ENCODE measurements around the gene FBXO9. TPM values are rescaled to one million over a fixed set of nuclear protein-coding genes. Genes with fewer than 3 reads are reported as not detected.

The FBXO9 gene
- total and polyA plus RNA-seq, 4 experiments from 2014 or later: 56.2 to 136 (median 93.4) TPM

- Mint-ChIP-seq H3K27ac (peak overlapping the region in 6 of 7 donors; percentile 76 to 92 (median 86)), H3K9me3 (no peaks in the 10 kb centered on the region), H3K36me3 (peaks cover 4 to 15% of the 10 kb centered on the region in 2 donors), H3K4me3 (peak overlapping the region; percentile 98 to 100 (median 99)), H3K27me3 (no peaks in the 10 kb centered on the region), H3K4me1 (peaks cover 28 to 66% (median 47%) of the 10 kb centered on the region in 4 donors)
- H3K36me3 ChIP-seq (ENCODE audit: insufficient read depth, low read length): no peaks in the 10 kb centered on the region
- ChIA-PET CTCF (ENCODE audit: partially characterized antibody) (interaction anchor here (1.0 to 2.7 kb wide), 4 partner anchors 18 to 184 kb away, joined by 3 to 14 read pairs (median 4); partner anchors contain the start of gene GSTA4), POLR2A (ENCODE audit: partially characterized antibody) (interaction anchor here (1.0 to 2.2 kb wide), 5 partner anchors 9 to 71 kb away, joined by 3 to 23 read pairs (median 5); partner anchors contain the start of gene GSTA4)
- no peaks in the 10 kb centered on the region for H3K27me3 ChIP-seq (ENCODE audit: insufficient read depth, low read length)
- peak overlapping the region; percentile 74 to 99 for H3K4me3 ChIP-seq (ENCODE audit: low read length in 2 of 2)
- H3K9me3 ChIP-seq (ENCODE audit: control insufficient read depth in 1 of 2, low read length in 2 of 2): no peaks in the 10 kb centered on the region
- peak; percentile 10 to 61 (median 22) for DNase-seq
- H3K4me1 ChIP-seq (ENCODE audit: insufficient read depth, low read length): peaks cover 45% of the 10 kb centered on the region
- intact Hi-C loops (cut with micrococcal nuclease): no loop called here
- H3K27ac ChIP-seq (ENCODE audit: low read depth, low read length): peak overlapping the region; percentile 63
Measured at GRCh38 chr6:53066077-53066417, 843 bp downstream of the FBXO9 start.

- Mint-ChIP-seq H3K4me1 (peaks cover 28 to 59% (median 43%) of the 10 kb centered on the region in 4 donors), H3K4me3 (peak overlapping the region; percentile 30 to 100 (median 99)), H3K27ac (peak overlapping the region; percentile 13 to 86 (median 53)), H3K36me3 (peaks cover 10 to 16% of the 10 kb centered on the region in 2 donors), H3K9me3 (no peaks in the 10 kb centered on the region), H3K27me3 (no peaks in the 10 kb centered on the region)
- Histone ChIP-seq H3K27me3 (ENCODE audit: insufficient read depth, low read length) (no peaks in the 10 kb centered on the region), H3K9me3 (ENCODE audit: control insufficient read depth in 1 of 2, low read length in 2 of 2) (no peaks in the 10 kb centered on the region), H3K4me3 (ENCODE audit: low read length in 2 of 2) (no peak overlapping the region), H3K27ac (ENCODE audit: low read depth, low read length) (no peak overlapping the region), H3K36me3 (ENCODE audit: insufficient read depth, low read length) (no peaks in the 10 kb centered on the region), H3K4me1 (ENCODE audit: insufficient read depth, low read length) (peaks cover 40% of the 10 kb centered on the region)
- ChIA-PET CTCF (ENCODE audit: partially characterized antibody) (interaction anchor here (0.9 to 2.7 kb wide), 2 partner anchors 14 to 72 kb away, joined by 3 to 14 read pairs; partner anchors contain the start of gene GSTA4), POLR2A (ENCODE audit: partially characterized antibody) (interaction anchor here (1.0 to 2.2 kb wide), 3 partner anchors 11 to 72 kb away, joined by 3 to 23 read pairs (median 5); partner anchors contain the start of gene GSTA4)
- intact Hi-C loops (cut with micrococcal nuclease): no loop called here
- no peak for DNase-seq
Measured at GRCh38 chr6:53066874-53067706, 1.9 kb downstream of the FBXO9 start.

- Mint-ChIP-seq H3K36me3 (peaks cover 13 to 19% of the 10 kb centered on the region in 2 donors), H3K27ac (no peak overlapping the region), H3K4me3 (peak overlapping the region in 2 of 8 donors; percentile 3), H3K4me1 (peaks cover 26 to 51% (median 39%) of the 10 kb centered on the region in 4 donors), H3K9me3 (no peaks in the 10 kb centered on the region), H3K27me3 (no peaks in the 10 kb centered on the region)
- Histone ChIP-seq H3K4me1 (ENCODE audit: insufficient read depth, low read length) (peaks cover 33% of the 10 kb centered on the region), H3K4me3 (ENCODE audit: low read length in 2 of 2) (no peak overlapping the region), H3K36me3 (ENCODE audit: insufficient read depth, low read length) (no peaks in the 10 kb centered on the region), H3K27ac (ENCODE audit: low read depth, low read length) (no peak overlapping the region), H3K27me3 (ENCODE audit: insufficient read depth, low read length) (no peaks in the 10 kb centered on the region), H3K9me3 (ENCODE audit: control insufficient read depth in 1 of 2, low read length in 2 of 2) (no peaks in the 10 kb centered on the region)
- POLR2A ChIA-PET (ENCODE audit: partially characterized antibody): interaction anchor here (0.6 kb wide), 1 partner anchor 292 kb away, joined by 3 read pairs; no protein-coding TSS in a partner anchor
- CTCF ChIA-PET (ENCODE audit: partially characterized antibody): interaction anchor here (0.9 to 2.7 kb wide), 3 partner anchors 13 to 785 kb away, joined by 3 to 14 read pairs (median 3); partner anchors contain the start of gene GSTA4
- DNase-seq: no peak
- intact Hi-C loops (cut with micrococcal nuclease): no loop called here
Measured at GRCh38 chr6:53067849-53068361, 2.7 kb downstream of the FBXO9 start.

GRCh38 chr6:53069427-53069826, 4.2 kb downstream of the FBXO9 start:
- no peaks in the 10 kb centered on the region for H3K27me3 Mint-ChIP-seq
- H3K4me3 ChIP-seq (ENCODE audit: low read length in 2 of 2): no peak overlapping the region
- H3K27ac Mint-ChIP-seq: no peak overlapping the region
- peaks cover 28 to 47% (median 35%) of the 10 kb centered on the region in 4 donors for H3K4me1 Mint-ChIP-seq
- H3K27me3 ChIP-seq (ENCODE audit: insufficient read depth, low read length): no peaks in the 10 kb centered on the region
- no peaks in the 10 kb centered on the region for H3K9me3 Mint-ChIP-seq
- H3K36me3 Mint-ChIP-seq: peaks cover 25 to 28% of the 10 kb centered on the region in 2 donors
- H3K4me1 ChIP-seq (ENCODE audit: insufficient read depth, low read length): peaks cover 28% of the 10 kb centered on the region
- CTCF ChIA-PET (ENCODE audit: partially characterized antibody): interaction anchor here (1.4 kb wide), 1 partner anchor 786 kb away, joined by 3 read pairs; no protein-coding TSS in a partner anchor
- H3K9me3 ChIP-seq (ENCODE audit: control insufficient read depth in 1 of 2, low read length in 2 of 2): no peaks in the 10 kb centered on the region
- H3K4me3 Mint-ChIP-seq: no peak overlapping the region
- intact Hi-C loops (cut with micrococcal nuclease): no loop called here
- no peak for DNase-seq
- POLR2A ChIA-PET (ENCODE audit: partially characterized antibody): no interaction called here
- no peak overlapping the region for H3K27ac ChIP-seq (ENCODE audit: low read depth, low read length)
- H3K36me3 ChIP-seq (ENCODE audit: insufficient read depth, low read length): peaks cover 13% of the 10 kb centered on the region

- Mint-ChIP-seq H3K27me3 (no peaks in the 10 kb centered on the region), H3K4me1 (peaks cover 28 to 40% (median 34%) of the 10 kb centered on the region in 4 donors), H3K4me3 (no peak overlapping the region), H3K36me3 (peaks cover 29% of the 10 kb centered on the region in 2 donors), H3K9me3 (no peaks in the 10 kb centered on the region), H3K27ac (peak overlapping the region in 1 of 7 donors; percentile 10)
- H3K9me3 ChIP-seq (ENCODE audit: control insufficient read depth in 1 of 2, low read length in 2 of 2): no peaks in the 10 kb centered on the region
- POLR2A ChIA-PET (ENCODE audit: partially characterized antibody): interaction anchor here (0.5 kb wide), 1 partner anchor 12 kb away, joined by 3 read pairs; no protein-coding TSS in a partner anchor
- peaks cover 25% of the 10 kb centered on the region for H3K4me1 ChIP-seq (ENCODE audit: insufficient read depth, low read length)
- H3K36me3 ChIP-seq (ENCODE audit: insufficient read depth, low read length): peaks cover 17% of the 10 kb centered on the region
- peak in 1 of 5 donors; percentile 10 for DNase-seq
- CTCF ChIA-PET (ENCODE audit: partially characterized antibody): no interaction called here
- H3K27me3 ChIP-seq (ENCODE audit: insufficient read depth, low read length): no peaks in the 10 kb centered on the region
- intact Hi-C loops (cut with micrococcal nuclease): no loop called here
- H3K4me3 ChIP-seq (ENCODE audit: low read length in 2 of 2): no peak overlapping the region
- no peak overlapping the region for H3K27ac ChIP-seq (ENCODE audit: low read depth, low read length)
Measured at GRCh38 chr6:53070806-53071205, 5.6 kb downstream of the FBXO9 start.

GRCh38 chr6:53074347-53074746, 9.1 kb downstream of the FBXO9 start:
- Histone ChIP-seq H3K36me3 (ENCODE audit: insufficient read depth, low read length) (peaks cover 27% of the 10 kb centered on the region), H3K4me3 (ENCODE audit: low read length in 2 of 2) (no peak overlapping the region), H3K4me1 (ENCODE audit: insufficient read depth, low read length) (peaks cover 5% of the 10 kb centered on the region), H3K27me3 (ENCODE audit: insufficient read depth, low read length) (no peaks in the 10 kb centered on the region), H3K27ac (ENCODE audit: low read depth, low read length) (no peak overlapping the region), H3K9me3 (ENCODE audit: control insufficient read depth in 1 of 2, low read length in 2 of 2) (no peaks in the 10 kb centered on the region)
- peaks cover 9 to 14% (median 9%) of the 10 kb centered on the region in 4 donors for H3K4me1 Mint-ChIP-seq
- no peak overlapping the region for H3K4me3 Mint-ChIP-seq
- no peak overlapping the region for H3K27ac Mint-ChIP-seq
- ChIA-PET POLR2A (ENCODE audit: partially characterized antibody) (interaction anchor here (1.0 kb wide), 1 partner anchor 9 kb away, joined by 3 read pairs; the partner anchor contains the start of gene FBXO9), CTCF (ENCODE audit: partially characterized antibody) (interaction anchor here (0.8 kb wide), 1 partner anchor 421 kb away, joined by 3 read pairs; no protein-coding TSS in a partner anchor)
- peaks cover 41 to 46% of the 10 kb centered on the region in 2 donors for H3K36me3 Mint-ChIP-seq
- DNase-seq: no peak
- no peaks in the 10 kb centered on the region for H3K27me3 Mint-ChIP-seq
- no peaks in the 10 kb centered on the region for H3K9me3 Mint-ChIP-seq
- intact Hi-C loops (cut with micrococcal nuclease): no loop called here
